GM21423 (cell line): ENCODE measurements around the gene VIPR2.
"Not testable (repeated sequence)": the region's sequence is repeated elsewhere in the genome, so short reads cannot be mapped to it uniquely, and the experiment has no call there.

Experiments
- ATAC-seq: cut with Tn5 transposase; IDR thresholded peaks from one replicate; pipeline ENCODE4 v1.9.1; 2021; ENCODE audit warnings: mild to moderate bottlenecking, moderate library complexity; ENCODE audit not compliant: unreplicated experiment

The VIPR2 gene

DNA sequence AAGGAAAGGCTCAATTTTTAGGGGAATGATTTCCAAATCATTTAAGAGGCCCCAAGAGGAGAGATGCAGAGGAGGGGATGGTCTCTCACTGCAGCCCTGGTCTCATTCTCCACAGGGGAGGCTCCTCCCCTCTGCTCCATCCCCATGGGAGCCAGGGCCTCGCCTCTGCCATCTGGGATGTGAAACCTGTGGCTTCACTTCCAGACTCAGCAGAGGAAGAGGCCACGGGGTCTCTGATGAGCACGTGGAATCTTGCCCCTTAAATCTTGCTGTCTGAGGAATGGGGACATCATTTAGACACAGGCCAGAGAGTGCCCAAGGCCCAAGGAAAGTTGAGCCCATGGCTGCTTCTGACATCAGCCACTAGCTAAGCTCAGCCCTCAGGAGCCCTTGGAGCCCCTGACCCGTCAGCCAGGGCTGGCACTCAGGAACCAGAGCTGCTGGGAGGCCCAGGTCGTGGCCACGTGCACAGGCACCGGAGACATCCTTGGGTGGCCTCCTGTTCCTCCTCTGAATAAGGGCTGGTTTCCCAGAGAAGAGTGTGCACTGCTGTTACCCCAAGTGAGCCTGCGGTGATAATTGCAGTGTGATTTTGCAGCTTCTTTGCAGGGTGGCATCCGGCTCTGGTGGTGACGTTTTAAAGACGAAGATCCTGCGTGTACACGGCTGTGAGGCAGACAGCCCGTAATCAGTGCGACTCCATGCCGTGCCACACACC, 50.5 kb downstream of the VIPR2 start:
- no peak for ATAC-seq

DNA sequence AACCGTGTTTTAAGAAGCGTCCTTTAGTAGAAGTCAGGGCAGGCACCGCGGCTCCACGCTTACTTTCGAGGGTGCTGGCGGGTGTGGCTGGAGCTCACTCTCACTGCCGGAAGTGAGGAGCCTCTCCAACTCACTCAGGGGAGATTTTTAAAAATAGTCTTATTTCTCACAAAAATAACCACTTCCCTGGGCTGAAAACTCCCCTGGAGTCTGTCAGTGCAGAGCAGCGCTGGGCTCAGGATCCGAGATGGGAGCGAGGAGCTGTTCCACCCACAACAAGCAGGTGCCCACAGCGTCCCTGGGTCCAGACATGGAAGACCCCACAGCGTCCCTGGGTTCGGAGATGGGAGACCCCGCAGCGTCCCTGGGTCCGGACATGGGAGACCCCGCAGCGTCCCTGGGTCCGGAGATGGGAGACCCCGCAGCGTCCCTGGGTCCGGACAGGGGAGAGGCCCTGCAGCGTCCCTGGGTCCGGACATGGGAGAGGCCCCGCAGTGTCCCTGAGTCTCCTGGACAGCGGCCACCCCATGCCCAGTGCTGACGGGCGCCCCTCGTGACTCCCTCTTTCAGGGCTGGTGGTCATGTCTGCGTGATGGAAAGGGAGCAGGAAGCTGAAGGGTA, 51.2 kb downstream of the VIPR2 start:
- no peak for ATAC-seq

DNA sequence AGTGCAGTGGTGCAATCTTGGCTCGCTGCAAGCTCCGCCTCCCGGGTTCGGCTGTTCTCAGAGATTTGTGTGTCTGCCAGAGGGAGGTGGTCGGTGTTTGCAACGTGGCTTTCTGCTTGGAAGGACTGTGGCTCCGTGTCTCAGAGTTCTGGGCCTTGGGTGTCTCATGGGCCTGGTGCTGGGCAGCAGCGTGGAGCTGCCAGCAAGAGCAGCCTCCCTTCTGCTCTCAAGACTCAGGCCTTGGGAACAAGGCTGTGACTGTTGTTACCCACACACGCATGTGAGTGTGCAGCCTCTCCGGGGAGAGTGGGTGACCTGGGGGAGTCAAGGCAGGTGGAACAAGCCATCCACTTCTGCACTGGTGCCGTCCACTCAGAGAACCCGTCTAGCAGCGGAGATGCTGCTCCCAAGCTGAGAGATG, 52.0 kb downstream of the VIPR2 start:
- ATAC-seq, result no peak

DNA sequence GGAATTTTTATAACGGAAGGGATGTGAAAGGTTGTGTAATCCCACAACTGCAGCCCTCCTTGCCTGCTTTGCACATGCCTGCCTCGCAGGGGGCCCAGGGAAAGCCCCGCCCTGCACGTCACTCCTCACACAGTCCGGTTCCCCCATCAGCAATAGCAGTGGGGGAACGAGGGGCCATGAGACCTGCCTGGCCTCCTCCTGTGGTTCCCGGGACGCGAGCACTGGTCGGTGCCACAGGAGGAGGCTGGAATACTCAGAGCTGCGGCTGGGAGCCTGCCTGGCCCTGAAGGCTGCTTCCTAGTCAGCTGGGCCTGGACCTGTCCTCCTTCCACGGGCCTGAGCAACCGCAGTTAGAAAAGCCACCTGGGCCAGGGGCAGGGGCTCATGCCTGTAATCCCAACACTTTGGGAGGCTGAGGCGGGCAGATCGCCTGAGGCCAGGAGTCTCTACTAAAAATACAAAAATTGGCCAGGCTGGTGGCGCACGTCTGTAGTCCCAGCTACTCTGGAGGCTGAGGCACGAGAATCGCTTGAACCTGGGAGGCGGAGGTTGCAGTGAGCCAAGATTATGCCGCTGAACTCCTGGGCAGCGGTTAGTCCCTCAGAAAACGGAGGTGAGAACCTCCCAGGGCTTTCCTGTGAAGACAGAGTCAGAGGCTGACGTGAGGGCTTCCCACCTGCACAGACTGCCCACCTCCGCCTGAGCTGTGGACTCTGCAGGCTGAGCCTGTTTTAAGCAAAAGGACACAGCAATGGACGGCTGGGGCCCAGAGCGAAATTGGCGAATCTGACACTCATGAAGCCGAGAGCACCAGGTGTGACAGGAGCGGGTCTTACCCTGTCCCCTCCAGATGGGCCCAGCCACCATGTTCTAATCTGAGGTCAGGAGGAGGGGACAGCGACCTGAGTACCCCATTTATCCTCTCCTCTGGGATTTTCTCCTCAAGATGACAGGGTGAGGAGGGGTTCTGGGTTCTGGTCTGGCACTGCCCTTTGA, 52.9 kb downstream of the VIPR2 start:
- no peak for ATAC-seq

DNA sequence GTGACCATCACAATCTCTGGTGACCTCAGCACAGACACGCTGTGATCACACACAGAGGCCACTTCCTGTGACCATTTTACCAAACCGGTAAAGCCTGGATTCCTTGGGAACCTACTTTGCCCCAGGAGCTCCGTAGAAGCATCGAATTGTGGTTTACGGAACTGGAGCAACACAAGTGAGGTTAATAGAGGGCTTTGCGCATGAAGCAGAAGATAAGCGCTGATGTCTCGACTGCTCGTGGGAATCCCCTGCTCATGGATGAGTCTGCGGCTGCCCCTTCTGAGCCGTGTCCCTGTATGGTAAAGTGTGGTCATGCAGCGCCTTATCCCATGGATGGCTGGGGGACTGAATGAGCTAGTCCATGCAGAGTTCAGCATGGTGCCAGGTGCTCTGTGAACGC, 53.6 kb downstream of the VIPR2 start:
- ATAC-seq, result no peak

DNA sequence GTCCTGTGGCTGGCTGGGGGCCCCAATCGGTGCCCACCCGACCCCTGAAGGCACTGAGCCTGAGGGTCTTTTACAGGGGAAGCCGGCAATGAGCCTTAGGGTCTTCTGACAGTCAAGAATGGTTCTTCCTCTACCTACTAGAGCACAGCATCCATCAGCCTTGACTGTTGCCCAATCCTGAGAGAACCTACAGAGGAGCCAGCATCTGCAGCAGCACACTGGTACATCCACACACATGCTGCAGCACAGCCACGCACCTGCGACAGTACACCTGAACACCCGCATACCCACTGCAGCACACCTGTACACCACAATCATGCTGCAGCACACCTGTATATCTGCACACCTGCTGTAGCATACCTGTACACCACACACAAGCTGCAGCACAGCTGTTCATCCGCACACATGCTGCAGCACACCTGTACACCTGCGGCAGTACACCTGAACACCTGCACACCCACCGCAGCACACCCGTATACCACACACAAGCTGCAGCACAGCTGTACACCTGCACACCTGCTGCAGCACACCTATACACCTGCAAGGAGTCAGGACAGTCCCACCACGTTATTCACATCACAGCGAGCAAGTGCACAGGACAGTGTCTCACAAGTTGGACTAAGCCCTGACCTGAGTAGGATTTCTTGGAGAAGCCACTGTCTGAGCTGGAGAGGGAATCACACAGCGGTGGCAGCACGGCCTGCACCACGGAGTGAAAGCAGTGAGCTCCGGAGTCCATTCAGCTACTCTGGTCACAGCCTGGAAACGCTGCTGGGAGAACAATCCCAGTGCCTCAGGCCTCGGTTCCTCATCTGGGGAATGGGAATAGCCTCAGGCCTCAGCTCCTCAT, 56.4 kb downstream of the VIPR2 start:
- no peak for ATAC-seq

DNA sequence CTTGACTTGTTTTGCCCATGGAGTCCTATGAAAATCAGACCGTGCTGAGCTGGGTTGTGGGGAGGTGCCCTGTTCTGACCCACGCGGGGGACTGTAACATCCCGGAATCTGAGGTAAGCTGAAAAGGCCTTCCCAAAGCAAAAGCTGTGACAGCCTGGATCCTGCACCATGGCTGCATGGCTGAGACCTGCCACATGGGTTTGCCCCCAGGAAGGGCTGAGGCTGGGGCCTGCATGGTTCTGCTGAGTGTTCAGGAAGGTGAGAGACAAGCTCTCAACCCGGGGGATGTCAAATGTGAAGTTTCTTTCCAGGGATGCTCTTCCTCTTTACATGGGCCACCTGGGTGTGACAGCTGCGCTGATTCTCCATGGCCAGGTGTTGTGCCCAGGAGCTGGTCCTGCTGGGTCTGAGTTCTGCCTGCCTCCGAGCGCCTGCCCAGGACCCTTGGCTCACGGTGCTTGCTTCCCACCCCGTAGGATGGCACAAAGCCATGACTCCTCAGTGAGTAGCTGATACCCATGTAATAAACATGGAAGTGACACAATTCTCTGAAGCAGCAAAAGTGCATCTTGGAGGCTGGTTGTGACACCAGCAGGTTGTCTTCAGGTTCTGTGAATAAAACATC, 58.3 kb downstream of the VIPR2 start:
- no peak for ATAC-seq

DNA sequence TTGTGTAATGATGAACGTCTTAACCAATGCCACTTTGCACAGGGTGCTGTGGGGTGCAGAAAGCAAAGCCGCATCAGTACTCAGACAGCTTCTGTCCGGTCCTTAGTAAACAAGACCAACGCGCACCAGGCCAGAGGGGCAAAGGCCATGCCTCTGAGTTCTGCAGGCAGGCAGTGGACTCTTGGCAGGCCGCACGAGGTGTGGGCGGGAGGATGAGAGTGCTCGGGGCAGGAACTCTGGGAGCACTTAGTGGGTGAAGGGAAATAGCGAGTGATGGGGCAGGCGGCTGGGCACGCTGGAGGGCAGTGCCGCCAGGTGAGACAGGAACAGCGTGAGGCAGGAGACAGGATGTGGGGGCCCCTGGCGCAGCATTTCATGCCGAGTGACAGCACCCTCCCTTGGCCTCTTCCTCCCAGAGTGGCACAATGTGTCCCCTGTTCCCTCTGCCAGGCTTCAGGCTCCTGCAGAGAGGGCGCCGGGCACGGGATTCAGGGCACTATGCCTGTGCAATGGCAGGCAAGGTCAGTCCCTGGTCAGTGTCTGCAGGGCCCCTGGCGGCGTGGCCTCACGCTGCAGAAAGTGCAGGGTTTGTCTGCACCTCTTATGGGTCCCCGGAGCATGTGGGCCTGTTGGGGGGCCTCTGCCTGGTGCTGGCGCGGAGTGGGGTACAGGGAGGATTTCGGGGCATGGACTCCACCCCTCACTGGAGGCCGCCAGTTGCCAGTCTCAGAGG, 60.4 kb downstream of the VIPR2 start:
- no peak for ATAC-seq

DNA sequence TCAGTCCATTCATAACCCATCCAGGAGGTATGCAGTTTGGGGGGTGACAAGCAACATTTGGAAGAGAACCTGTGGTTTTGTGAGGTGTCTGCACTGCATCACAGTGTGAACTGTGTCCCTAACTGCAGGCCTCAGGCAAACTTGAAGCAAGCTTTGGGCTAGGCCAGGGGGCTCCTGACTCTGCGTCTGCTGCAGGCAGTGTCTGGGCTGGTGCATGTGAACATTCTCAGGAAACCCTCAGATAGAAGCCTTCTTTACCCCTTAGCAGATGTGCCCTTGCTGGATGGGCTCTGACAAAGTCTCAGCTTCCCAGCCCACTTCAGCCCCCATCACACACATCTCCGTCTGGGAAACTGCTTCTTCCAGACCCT, 61.0 kb downstream of the VIPR2 start:
- ATAC-seq, result no peak

DNA sequence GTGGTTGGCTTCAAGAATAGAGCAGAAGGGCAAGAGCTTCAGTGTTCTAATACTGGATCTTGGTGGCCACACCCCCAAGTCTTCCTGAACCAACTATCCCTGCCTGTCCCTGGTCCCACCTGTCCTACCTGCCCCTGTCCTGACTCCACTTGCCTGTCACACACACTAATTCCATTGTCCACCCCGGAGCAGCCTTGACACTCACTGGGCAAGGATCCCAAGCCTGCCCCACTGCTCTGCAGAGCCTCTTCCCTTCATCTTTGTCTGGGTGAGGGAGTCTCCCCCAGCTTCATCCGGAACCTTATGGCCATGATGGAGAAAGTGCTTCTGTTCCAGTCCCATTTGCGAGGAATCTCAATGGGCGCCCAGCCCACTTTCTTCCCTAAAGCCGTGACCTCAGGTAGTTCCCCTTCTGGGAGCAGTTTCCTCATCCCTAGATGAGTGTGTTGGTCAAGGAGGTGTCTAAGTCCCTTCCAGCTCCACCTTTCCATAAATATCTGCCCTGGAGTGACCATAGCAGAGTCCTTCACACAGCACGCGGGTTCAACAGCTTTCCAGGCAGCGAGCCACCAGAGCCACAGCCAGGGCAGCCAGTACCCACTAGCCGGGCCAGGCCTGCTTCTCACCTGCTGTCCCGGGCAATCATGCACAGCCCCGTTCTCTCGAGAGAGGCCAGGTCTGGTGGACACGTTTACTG, 61.5 kb downstream of the VIPR2 start:
- ATAC-seq, result no peak

DNA sequence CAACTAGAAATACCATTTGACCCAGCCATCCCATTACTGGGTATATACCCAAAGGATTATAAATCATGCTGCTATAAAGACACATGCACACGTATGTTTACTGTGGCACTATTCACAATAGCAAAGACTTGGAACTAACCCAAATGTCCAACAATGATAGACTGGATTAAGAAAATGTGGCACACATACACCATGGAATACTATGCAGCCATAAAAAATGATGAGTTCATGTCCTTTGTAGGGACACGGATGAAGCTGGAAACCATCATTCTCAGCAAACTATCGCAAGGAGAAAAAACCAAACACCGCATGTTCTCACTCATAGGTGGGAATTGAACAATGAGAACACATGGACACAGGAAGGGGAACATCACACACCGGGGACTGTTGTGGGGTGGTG, 62.6 kb downstream of the VIPR2 start:
- ATAC-seq, result not testable (repeated sequence)

DNA sequence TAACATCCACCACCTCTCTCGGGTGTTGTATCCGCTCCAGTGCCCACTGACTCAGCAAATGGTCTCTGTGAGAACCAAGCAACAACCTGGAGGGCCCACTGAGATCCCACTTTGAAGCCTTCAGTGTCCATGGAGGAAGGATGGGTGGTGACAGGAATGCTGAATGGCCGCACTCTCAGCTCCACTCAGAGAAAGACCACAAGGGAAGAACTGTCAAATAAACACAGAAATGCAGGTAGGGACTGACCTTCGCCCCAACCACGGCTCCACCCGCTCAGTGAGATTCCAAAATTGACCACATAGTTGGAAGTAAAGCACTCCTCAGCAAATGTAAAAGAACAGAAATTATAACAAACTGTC, 65.8 kb downstream of the VIPR2 start:
- no peak for ATAC-seq

DNA sequence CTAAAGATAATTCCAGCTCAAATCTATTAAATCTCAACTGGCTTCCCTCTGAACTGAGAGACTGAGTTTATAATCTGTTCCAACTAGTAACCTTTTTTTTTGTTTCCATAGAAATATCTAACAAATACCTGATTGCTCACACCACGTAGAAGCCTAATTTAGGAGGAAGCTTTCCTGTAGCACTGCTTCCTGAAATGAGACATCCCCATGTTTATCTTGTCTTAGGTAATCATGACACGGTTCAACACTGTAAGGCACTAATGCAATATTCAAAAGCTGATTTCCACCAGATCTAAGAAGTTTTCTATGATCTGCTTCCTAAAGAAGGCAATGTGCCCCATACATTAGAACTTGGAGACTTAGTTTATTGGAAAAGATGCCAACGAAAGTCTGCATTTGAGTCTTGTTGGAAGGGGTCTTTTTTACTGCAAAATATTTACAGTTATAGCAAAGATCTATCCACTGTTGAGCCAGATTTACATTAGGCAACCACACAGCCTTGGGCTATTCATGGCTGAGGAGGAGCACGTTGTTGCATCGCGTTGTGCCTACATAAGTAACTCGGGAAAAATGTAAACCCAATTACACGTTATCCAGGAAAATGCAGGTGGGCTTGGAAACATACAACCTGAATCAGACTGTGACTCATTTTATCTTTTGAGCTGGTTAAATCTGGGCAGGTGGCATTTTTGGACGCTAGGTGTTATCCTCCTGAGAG, 66.3 kb downstream of the VIPR2 start:
- ATAC-seq, result no peak

DNA sequence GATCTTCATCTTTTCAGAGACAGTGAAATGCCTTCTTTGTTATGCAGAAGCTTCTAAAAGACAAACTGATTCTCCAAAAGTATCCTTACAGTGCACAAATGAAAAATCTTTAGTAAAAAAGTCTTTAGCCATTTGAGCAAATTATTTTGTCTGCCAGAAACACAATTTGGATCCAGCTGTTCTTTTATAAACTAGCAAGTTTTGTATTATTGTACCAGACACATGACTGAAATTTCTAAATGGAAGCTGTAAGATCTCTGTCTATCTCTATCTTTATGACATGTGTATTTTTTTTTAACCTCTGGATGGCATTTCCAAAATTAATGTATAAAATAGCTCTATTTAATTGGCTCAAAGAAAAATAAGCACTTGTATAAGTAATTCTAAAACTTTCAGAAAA, 68.3 kb downstream of the VIPR2 start:
- ATAC-seq, result no peak

DNA sequence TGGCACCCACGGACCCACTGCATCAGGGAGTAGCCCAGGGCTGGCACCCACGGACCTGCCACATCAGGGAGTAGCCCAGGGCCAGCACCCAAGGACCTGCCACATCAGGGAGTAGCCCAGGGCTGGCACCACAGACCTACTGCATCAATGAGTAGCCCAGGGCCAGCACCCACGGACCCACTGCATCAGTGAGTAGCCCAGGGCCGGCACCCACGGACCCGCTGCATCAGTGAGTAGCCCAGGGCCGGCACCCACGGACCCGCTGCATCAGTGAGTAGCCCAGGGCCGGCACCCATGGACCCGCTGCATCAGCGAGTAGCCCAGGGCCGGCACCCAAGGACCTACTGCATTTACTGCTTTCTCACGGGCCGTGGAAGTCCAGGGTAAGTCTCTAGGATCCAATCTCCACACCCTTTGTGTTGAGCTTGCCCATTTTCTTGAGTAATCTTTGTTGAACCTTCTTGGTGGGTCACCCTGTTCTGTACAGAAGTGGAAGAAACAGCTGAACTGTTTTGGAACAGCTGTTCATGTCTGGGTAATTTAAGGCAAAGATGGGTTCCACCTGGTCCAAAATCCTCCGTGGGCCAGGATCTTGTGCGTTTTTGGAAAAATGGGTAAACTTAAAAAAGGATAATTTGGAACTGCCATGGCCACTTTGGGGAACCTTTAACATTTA, 69.0 kb downstream of the VIPR2 start:
- no peak for ATAC-seq

DNA sequence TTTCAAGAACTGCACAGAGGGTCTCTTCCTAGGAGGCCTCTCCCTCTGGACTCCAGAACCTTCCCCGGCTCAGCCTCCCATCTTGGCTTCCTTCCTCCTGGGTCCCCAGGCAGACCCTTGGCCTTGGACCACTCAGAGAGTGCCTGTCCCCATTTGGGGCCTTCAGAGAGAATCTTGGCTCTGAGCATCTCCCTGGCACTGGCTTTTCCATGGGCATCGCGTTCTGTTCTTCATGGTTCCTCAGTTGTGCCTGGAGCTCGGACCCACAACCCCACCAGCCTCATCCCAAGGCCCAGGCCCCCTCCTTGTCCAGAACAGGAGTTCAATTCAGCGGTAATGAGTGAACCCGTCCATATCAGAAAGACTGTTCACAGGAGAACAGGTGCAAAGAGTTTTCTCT, 73.4 kb downstream of the VIPR2 start:
- no peak for ATAC-seq

DNA sequence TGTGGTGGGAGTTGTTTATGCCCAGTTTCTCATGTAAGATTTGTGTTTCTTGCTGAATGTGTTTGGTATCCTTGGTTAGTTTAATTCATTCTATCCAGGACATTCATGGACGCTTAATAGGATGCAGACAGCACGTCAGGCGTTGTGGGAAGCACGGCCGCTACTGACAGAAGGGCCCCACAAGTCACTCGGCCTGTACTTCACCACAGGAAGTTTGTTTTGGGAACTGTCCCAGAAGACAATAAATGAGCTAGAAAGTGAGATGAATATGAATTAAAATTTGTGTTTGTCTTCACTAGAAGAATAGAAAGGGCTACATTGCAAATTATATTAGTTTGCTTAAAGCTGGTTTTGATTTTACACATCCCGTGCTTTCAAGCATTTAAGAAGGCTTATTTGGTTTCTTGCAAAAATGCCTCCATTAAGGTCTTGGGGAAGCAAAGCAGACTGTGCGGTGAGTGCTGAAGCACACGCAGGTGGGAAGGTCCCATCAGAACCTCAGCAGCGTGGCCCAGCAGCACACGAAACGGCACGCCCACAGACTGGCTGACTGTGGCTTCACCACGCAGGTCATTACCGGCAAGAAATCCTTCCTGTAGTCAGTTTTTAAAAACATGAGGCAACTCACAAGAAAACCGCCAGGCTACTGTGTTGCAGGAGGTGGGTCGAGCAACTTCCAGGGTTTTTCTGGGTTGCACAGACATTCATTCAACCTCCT, 74.1 kb downstream of the VIPR2 start:
- ATAC-seq, result no peak
